Keratinocyte (primary cell): ENCODE measurements around the gene SUSD4.
A peak's percentile ranks its signal among the peaks of the same experiment; 100 is the strongest.

ENCODE experiments used
- CTCF ChIP-seq, 3 experiments: IDR thresholded peaks in 1 of 3; conservative IDR thresholded peaks in 1 of 3; optimal IDR thresholded peaks in 1 of 3; 2 replicates in 2 of 3; 3 replicates in 1 of 3; pipeline versions ENCODE3 to v1.5.1; 2011; ENCODE audit warnings: low read length in 3 of 3, mild to moderate bottlenecking in 3 of 3, moderate library complexity in 2 of 3, control low read depth in 1 of 3, inconsistent platforms in 1 of 3; ENCODE audit not compliant: insufficient read depth in 2 of 3; ENCODE audit errors: extremely low read depth in 1 of 3
- EZH2 ChIP-seq: IDR thresholded peaks from one replicate; pipeline ENCODE4 v1.6.1; 2012; ENCODE audit warnings: inconsistent platforms, mild to moderate bottlenecking, low read length, moderate library complexity

- TF ChIP-seq CTCF (optimal IDR thresholded peaks at IDR 0.05 in 1 of 3, IDR thresholded peaks at IDR 0.05 in 1 of 3, conservative IDR thresholded peaks at IDR 0.05 in 1 of 3; ENCODE audit: extremely low read depth in 1 of 3, insufficient read depth in 2 of 3, low read length in 3 of 3) (no peak), EZH2 (peak; percentile 96)
These were observed 858 bp upstream of the SUSD4 start for GRCh38 chr1:223364685-223365382.
